Activated CD8-positive, alpha-beta T cell treated with anti-CD3 and anti-CD28 coated beads for 36 hours (primary cell): ENCODE data around the gene SLC22A13. TPM values are rescaled to one million over a fixed set of nuclear protein-coding genes. Genes with fewer than 3 reads are reported as not detected.
A peak's percentile ranks its signal among the peaks of the same experiment; 100 is the strongest.

Experiments used
- ATAC-seq: fragments of 200-7000 bp; cut with Tn5 transposase; one replicate; pipeline ENCODE4 v1.10.0; 2021; ENCODE audit warnings: mild to moderate bottlenecking, moderate library complexity
- CTCF ChIA-PET: fragments of 350-600 bp; sonication (Branson Sonifier 250); formaldehyde crosslinking; loops from one replicate; lab custom pipeline; 2021; ENCODE audit warnings: antibody characterized with exemption; lab: Charles Lee
- POLR2A ChIA-PET: fragments of 350-600 bp; sonication (Branson Sonifier 250); formaldehyde crosslinking; loops from one replicate; lab custom pipeline; 2021; ENCODE audit warnings: antibody characterized with exemption; lab: Charles Lee
- DNase-seq: peaks from one replicate; pipeline ENCODE4 v3.0.0-alpha.2; 2020
- H3K27ac Mint-ChIP-seq: one replicate; pipeline ENCODE4 v1.8.0; 2021; ENCODE audit warnings: mild to moderate bottlenecking, mixed read lengths
- H3K27me3 Mint-ChIP-seq: one replicate; pipeline ENCODE4 v1.8.0; 2021; ENCODE audit warnings: mixed read lengths
- H3K36me3 Mint-ChIP-seq: one replicate; pipeline ENCODE4 v1.8.0; 2021; ENCODE audit warnings: low read depth, mixed read lengths
- H3K4me1 Mint-ChIP-seq: one replicate; pipeline ENCODE4 v1.8.0; 2021; ENCODE audit warnings: low read depth, mixed read lengths
- H3K4me3 Mint-ChIP-seq: one replicate; pipeline ENCODE4 v1.8.0; 2021; ENCODE audit warnings: mild to moderate bottlenecking, moderate library complexity, mixed read lengths
- H3K9me3 Mint-ChIP-seq: one replicate; pipeline ENCODE4 v1.8.0; 2021; ENCODE audit warnings: mixed read lengths
- CTCF ChIP-seq: fragments of 200-600 bp; IDR thresholded peaks from one replicate; pipeline ENCODE4 v1.8.0; 2022; ENCODE audit warnings: antibody characterized with exemption, mild to moderate bottlenecking
- intact Hi-C: fragments of 100-400 bp; cut with micrococcal nuclease; formaldehyde crosslinking; loops from one replicate; pipeline ENCODE4 v1.10.0; 2022
- total RNA-seq, 2 experiments: library from RNA; stranded (reverse); gene quantifications; one replicate each; pipeline ENCODE4 v1.2.3, GENCODE V29; 2021

The SLC22A13 gene
- total RNA-seq, 2 experiments from 2014 or later, result 0.18 to 0.31 TPM

GRCh38 chr3:38297537-38297936 lies 31.9 kb downstream of the SLC22A13 start:
- no peak overlapping the region for H3K27ac Mint-ChIP-seq
- CTCF ChIA-PET, result interaction anchor here (0.7 to 1.7 kb wide), 10 partner anchors 8 to 323 kb away, joined by 3 to 5 read pairs (median 3); partner anchors contain the start of genes ACAA1 and SLC22A13
- H3K4me3 Mint-ChIP-seq, result no peak overlapping the region
- no peaks in the 10 kb centered on the region for H3K36me3 Mint-ChIP-seq
- intact Hi-C loops, result no loop called here
- H3K9me3 Mint-ChIP-seq, result no peaks in the 10 kb centered on the region
- POLR2A ChIA-PET, result interaction anchor here (0.8 kb wide), 1 partner anchor 182 kb away, joined by 3 read pairs; no protein-coding TSS in a partner anchor
- no peaks in the 10 kb centered on the region for H3K4me1 Mint-ChIP-seq
- DNase-seq (no peak), ATAC-seq (no peak)
- H3K27me3 Mint-ChIP-seq, result peaks cover 2% of the 10 kb centered on the region
- TF ChIP-seq CTCF, result no peak

- Mint-ChIP-seq H3K27me3 (peaks cover 2% of the 10 kb centered on the region), H3K4me3 (no peak overlapping the region), H3K9me3 (no peaks in the 10 kb centered on the region), H3K4me1 (no peaks in the 10 kb centered on the region), H3K36me3 (no peaks in the 10 kb centered on the region), H3K27ac (no peak overlapping the region)
- intact Hi-C loops, result no loop called here
- no peak for ATAC-seq
- POLR2A ChIA-PET, result interaction anchor here (0.8 kb wide), 1 partner anchor 182 kb away, joined by 3 read pairs; no protein-coding TSS in a partner anchor
- peak; percentile 42 for TF ChIP-seq CTCF
- no peak for DNase-seq
- CTCF ChIA-PET, result interaction anchor here (0.7 to 1.7 kb wide), 13 partner anchors 9 to 183 kb away, joined by 3 to 5 read pairs (median 4); partner anchors contain the start of genes ACAA1 and XYLB
Observed at GRCh38 chr3:38297947-38298711, 32.5 kb downstream of the SLC22A13 start.

- CTCF ChIA-PET, result no interaction called here
- ATAC-seq (no peak), DNase-seq (no peak)
- no peaks in the 10 kb centered on the region for H3K9me3 Mint-ChIP-seq
- TF ChIP-seq CTCF, result no peak
- no peaks in the 10 kb centered on the region for H3K36me3 Mint-ChIP-seq
- no peak overlapping the region for H3K4me3 Mint-ChIP-seq
- intact Hi-C loops, result no loop called here
- no peak overlapping the region for H3K27ac Mint-ChIP-seq
- POLR2A ChIA-PET, result no interaction called here
- H3K4me1 Mint-ChIP-seq, result no peaks in the 10 kb centered on the region
- H3K27me3 Mint-ChIP-seq, result no peaks in the 10 kb centered on the region
Observed at GRCh38 chr3:38306941-38307340, 41.3 kb downstream of the SLC22A13 start.

- H3K36me3 Mint-ChIP-seq, result no peaks in the 10 kb centered on the region
- no peak for DNase-seq
- ChIA-PET CTCF (no interaction called here), POLR2A (no interaction called here)
- intact Hi-C loops, result no loop called here
- H3K27ac Mint-ChIP-seq, result no peak overlapping the region
- TF ChIP-seq CTCF, result no peak
- no peak for ATAC-seq
- H3K27me3 Mint-ChIP-seq, result no peaks in the 10 kb centered on the region
- H3K9me3 Mint-ChIP-seq, result no peaks in the 10 kb centered on the region
- H3K4me3 Mint-ChIP-seq, result no peak overlapping the region
- H3K4me1 Mint-ChIP-seq, result no peaks in the 10 kb centered on the region
Observed at GRCh38 chr3:38307599-38307998, 42.0 kb downstream of the SLC22A13 start.

GRCh38 chr3:38308456-38308855 lies 42.8 kb downstream of the SLC22A13 start:
- H3K27me3 Mint-ChIP-seq, result no peaks in the 10 kb centered on the region
- no peak for TF ChIP-seq CTCF
- no peak for DNase-seq
- ChIA-PET POLR2A (no interaction called here), CTCF (interaction anchor here (1.6 kb wide), 1 partner anchor 191 kb away, joined by 4 read pairs; no protein-coding TSS in a partner anchor)
- H3K4me1 Mint-ChIP-seq, result no peaks in the 10 kb centered on the region
- H3K36me3 Mint-ChIP-seq, result no peaks in the 10 kb centered on the region
- no peak overlapping the region for H3K4me3 Mint-ChIP-seq
- H3K27ac Mint-ChIP-seq, result no peak overlapping the region
- ATAC-seq, result no peak
- H3K9me3 Mint-ChIP-seq, result no peaks in the 10 kb centered on the region
- intact Hi-C loops, result no loop called here
